OCI-LY1 (cell line): Measurements from ENCODE around the gene C10orf53.
"Not testable (repeated sequence)": the region's sequence is repeated elsewhere in the genome, so short reads cannot be mapped to it uniquely, and the experiment has no call there.

Experiments
- H2AFZ ChIP-seq: fragments of 200-600 bp; sonication (generic), shearing (Covaris generic); 2 replicates; pipeline ENCODE4 v1.6.0; 2014; ENCODE audit warnings: antibody characterized with exemption, mild to moderate bottlenecking, low read length
- H3F3A ChIP-seq: fragments of 200-600 bp; sonication (generic), shearing (Covaris generic); 2 replicates; pipeline ENCODE4 v1.6.0; 2014; ENCODE audit warnings: mild to moderate bottlenecking, antibody characterized with exemption, low read length, moderate library complexity; ENCODE audit not compliant: insufficient read depth
- H3K27ac ChIP-seq: fragments of 200-600 bp; sonication (generic); 2 replicates; pipeline ENCODE4 v1.5.1; 2014; ENCODE audit warnings: low read length, mixed run types, mild to moderate bottlenecking, low read depth; ENCODE audit not compliant: poor library complexity, severe bottlenecking
- H3K27me3 ChIP-seq: fragments of 200-600 bp; sonication (generic); 2 replicates; pipeline ENCODE4 v1.6.0; 2014; ENCODE audit warnings: antibody characterized with exemption, mild to moderate bottlenecking, low read length, moderate library complexity; ENCODE audit not compliant: insufficient read depth
- H3K36me3 ChIP-seq: fragments of 200-600 bp; sonication (generic); 2 replicates; pipeline ENCODE4 v1.6.1; 2014; ENCODE audit warnings: mild to moderate bottlenecking, antibody characterized with exemption, low read length, moderate library complexity, mixed read lengths; ENCODE audit not compliant: insufficient read depth
- H3K4me1 ChIP-seq: fragments of 200-600 bp; sonication (generic); 2 replicates; pipeline ENCODE4 v1.5.1; 2014; ENCODE audit warnings: mild to moderate bottlenecking, low read length, moderate library complexity; ENCODE audit not compliant: insufficient read depth, severe bottlenecking
- H3K4me2 ChIP-seq: fragments of 200-600 bp; sonication (generic), shearing (Covaris generic); 2 replicates; pipeline ENCODE4 v1.6.1; 2014; ENCODE audit warnings: low read length
- H3K4me3 ChIP-seq: fragments of 200-600 bp; sonication (generic); 2 replicates; pipeline ENCODE4 v1.5.1; 2014; ENCODE audit warnings: low read length, low read depth, mild to moderate bottlenecking, mixed read lengths; ENCODE audit not compliant: poor library complexity, severe bottlenecking
- H3K79me2 ChIP-seq: fragments of 200-600 bp; shearing (Covaris generic); 2 replicates; pipeline ENCODE4 v1.6.1; 2016; ENCODE audit warnings: mixed run types, low read length, mixed read lengths; ENCODE audit not compliant: insufficient read depth
- H3K9ac ChIP-seq: fragments of 200-600 bp; sonication (generic), shearing (Covaris generic); 2 replicates; pipeline ENCODE4 v1.6.1; 2014; ENCODE audit warnings: mild to moderate bottlenecking, low read length, mixed read lengths
- H3K9me2 ChIP-seq: fragments of 200-600 bp; sonication (generic), shearing (Covaris generic); 2 replicates; pipeline ENCODE4 v1.6.1; 2014; ENCODE audit warnings: low read depth, mild to moderate bottlenecking, low read length, mixed read lengths
- H3K9me3 ChIP-seq: fragments of 200-600 bp; shearing (Covaris generic); 2 replicates; pipeline ENCODE4 v1.6.1; 2014; ENCODE audit warnings: low read length, mixed read lengths
- H4K20me1 ChIP-seq: fragments of 200-600 bp; sonication (generic), shearing (Covaris generic); 2 replicates; pipeline ENCODE4 v1.6.0; 2016; ENCODE audit warnings: mild to moderate bottlenecking, low read length; ENCODE audit not compliant: insufficient read depth
- EZH2 ChIP-seq: fragments of 200-600 bp; sonication (generic), shearing (Covaris generic); IDR thresholded peaks from 2 replicates; pipeline ENCODE4 v1.8.0; 2017; ENCODE audit warnings: borderline replicate concordance, mixed run types, mild to moderate bottlenecking, antibody characterized with exemption, low read length, moderate library complexity, mixed read lengths
- TF ChIP-seq, protein P1 (sequence below): fragments of 200-600 bp; sonication (generic), shearing (Covaris generic); IDR thresholded peaks from 2 replicates; pipeline ENCODE4 v1.5.1; 2017; ENCODE audit warnings: mild to moderate bottlenecking, antibody characterized with exemption, low read length, moderate library complexity, mixed read lengths

C10orf53 gene

DNA sequence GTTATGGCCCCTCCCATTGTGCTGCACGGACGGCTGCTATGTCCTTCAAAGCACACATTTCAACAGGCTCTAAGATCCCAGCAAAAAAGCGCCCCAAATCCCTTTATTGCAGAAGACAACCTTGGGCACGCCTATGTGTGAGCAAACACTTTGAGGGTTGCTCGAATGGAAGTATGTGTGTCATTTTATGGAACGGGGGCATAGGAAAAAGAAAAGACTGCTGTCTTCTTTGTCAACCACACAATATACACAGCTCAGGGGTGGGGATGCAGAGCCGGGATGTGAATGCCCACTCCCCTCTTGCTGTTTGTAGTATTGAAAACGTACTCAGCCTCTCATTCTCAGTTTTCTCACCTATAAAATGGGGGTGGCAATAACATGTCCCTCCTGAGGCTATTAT lies 32.0 kb downstream of the C10orf53 start:
- Histone ChIP-seq H3K4me1 (no peaks in the 10 kb centered on the region), H3K27ac (no peak overlapping the region), H2AFZ (no peak overlapping the region), H3K9me3 (no peaks in the 10 kb centered on the region), H3F3A (no peaks in the 10 kb centered on the region), H3K9ac (no peak overlapping the region), H3K9me2 (no peaks in the 10 kb centered on the region), H4K20me1 (no peaks in the 10 kb centered on the region), H3K79me2 (no peaks in the 10 kb centered on the region), H3K27me3 (no peaks in the 10 kb centered on the region), H3K36me3 (no peaks in the 10 kb centered on the region), H3K4me2 (no peak overlapping the region), H3K4me3 (no peak overlapping the region)
- TF ChIP-seq EZH2: no peak
- TF ChIP-seq, protein P1, sequence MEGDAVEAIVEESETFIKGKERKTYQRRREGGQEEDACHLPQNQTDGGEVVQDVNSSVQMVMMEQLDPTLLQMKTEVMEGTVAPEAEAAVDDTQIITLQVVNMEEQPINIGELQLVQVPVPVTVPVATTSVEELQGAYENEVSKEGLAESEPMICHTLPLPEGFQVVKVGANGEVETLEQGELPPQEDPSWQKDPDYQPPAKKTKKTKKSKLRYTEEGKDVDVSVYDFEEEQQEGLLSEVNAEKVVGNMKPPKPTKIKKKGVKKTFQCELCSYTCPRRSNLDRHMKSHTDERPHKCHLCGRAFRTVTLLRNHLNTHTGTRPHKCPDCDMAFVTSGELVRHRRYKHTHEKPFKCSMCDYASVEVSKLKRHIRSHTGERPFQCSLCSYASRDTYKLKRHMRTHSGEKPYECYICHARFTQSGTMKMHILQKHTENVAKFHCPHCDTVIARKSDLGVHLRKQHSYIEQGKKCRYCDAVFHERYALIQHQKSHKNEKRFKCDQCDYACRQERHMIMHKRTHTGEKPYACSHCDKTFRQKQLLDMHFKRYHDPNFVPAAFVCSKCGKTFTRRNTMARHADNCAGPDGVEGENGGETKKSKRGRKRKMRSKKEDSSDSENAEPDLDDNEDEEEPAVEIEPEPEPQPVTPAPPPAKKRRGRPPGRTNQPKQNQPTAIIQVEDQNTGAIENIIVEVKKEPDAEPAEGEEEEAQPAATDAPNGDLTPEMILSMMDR: no peak

DNA sequence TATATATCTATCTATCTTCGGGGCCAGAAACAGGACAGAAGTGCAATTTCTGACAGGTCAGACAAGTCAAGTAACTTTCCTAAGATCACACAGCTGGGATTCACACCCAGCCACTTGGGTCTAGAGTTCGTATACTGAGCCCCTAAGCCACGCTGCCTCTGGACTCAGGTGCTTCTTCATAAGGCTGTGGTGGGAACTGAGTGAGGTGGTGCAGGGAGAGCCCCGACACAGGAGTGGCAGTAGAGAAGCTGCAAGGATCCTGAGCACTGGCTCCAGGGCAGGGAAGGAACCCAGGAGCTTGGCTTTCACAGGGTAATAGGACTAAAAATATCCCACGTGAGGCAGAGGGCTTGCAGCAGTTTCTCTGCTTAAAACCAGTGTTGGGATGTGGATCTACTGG lies 33.8 kb downstream of the C10orf53 start:
- Histone ChIP-seq H3K36me3 (no peaks in the 10 kb centered on the region), H3K9me3 (no peaks in the 10 kb centered on the region), H3K27me3 (no peaks in the 10 kb centered on the region), H3K9ac (no peak overlapping the region), H3K4me1 (no peaks in the 10 kb centered on the region), H3K79me2 (no peaks in the 10 kb centered on the region), H3K4me2 (no peak overlapping the region), H2AFZ (no peak overlapping the region), H3K4me3 (no peak overlapping the region), H3F3A (no peaks in the 10 kb centered on the region), H4K20me1 (no peaks in the 10 kb centered on the region), H3K9me2 (no peaks in the 10 kb centered on the region), H3K27ac (no peak overlapping the region)
- no peak for TF ChIP-seq EZH2
- TF ChIP-seq, protein P1: no peak

DNA sequence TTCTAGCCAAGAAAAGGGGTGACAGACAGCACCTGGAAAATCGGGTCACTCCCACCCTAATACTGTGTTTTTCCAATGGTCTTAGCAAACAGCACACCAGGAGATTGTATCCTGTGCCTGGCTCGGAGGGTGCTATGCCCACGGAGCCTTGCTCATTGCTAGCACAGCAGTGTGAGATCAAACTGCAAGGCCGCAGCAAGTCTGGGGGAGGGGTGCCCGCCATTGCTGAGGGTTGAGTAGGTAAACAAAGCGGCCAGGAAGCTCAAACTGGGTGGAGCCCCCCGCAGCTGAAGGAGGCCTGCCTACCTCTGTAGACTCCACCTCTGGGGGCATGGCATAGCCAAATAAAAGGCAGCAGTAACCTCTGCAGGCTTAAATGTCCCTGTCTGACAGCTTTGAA lies 35.7 kb downstream of the C10orf53 start:
- not testable (repeated sequence) for H3K27me3 ChIP-seq, H2AFZ ChIP-seq, H3K4me2 ChIP-seq, H3K9me3 ChIP-seq, H3K4me1 ChIP-seq, H3K27ac ChIP-seq, H3K9ac ChIP-seq, H3K9me2 ChIP-seq, H3K36me3 ChIP-seq, H4K20me1 ChIP-seq, H3F3A ChIP-seq, H3K4me3 ChIP-seq, H3K79me2 ChIP-seq

DNA sequence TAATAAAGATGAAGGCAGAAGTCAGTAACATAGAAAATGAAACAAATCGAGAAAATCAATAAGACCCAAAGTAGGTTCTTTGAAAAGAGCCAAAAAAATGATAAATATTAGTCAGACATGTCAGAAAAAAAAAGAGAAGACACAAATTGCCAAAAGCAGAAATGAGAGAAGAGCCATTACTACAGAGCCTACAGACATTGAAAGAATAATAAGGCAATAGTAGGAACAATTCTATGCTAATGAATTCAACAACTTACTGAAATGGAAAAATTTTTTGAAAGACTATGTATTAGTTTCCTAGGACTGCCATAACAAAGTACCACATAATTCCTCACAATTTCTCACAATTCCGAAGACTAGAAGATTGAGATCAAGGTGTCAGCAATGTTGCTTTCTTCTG lies 47.1 kb downstream of the C10orf53 start:
- H3K27me3 ChIP-seq: no peaks in the 10 kb centered on the region
- H2AFZ ChIP-seq: no peak overlapping the region
- no peak overlapping the region for H3K27ac ChIP-seq
- no peak overlapping the region for H3K4me2 ChIP-seq
- H4K20me1 ChIP-seq: no peaks in the 10 kb centered on the region
- H3K79me2 ChIP-seq: no peaks in the 10 kb centered on the region
- H3F3A ChIP-seq: no peaks in the 10 kb centered on the region
- no peaks in the 10 kb centered on the region for H3K4me1 ChIP-seq
- no peaks in the 10 kb centered on the region for H3K9me2 ChIP-seq
- no peaks in the 10 kb centered on the region for H3K36me3 ChIP-seq
- no peak overlapping the region for H3K9ac ChIP-seq
- no peak overlapping the region for H3K4me3 ChIP-seq
- no peak for TF ChIP-seq EZH2
- TF ChIP-seq, protein P1: no peak
- H3K9me3 ChIP-seq: peaks cover 7% of the 10 kb centered on the region; the same call in 1 of the 2 replicates
